ENCODE data around the gene RUNX1.

Gene RUNX1

GRCh38 chr21:34771512-34772028, 277.5 kb downstream of the RUNX1 start:
- DNase-seq (ENCODE audit: low read depth), result peak; percentile 78
- no peak overlapping the region for H3K4me3 ChIP-seq (replicated peaks; ENCODE audit: low read depth, low read length)
- TF ChIP-seq CTCF (IDR thresholded peaks at IDR 0.05; ENCODE audit: low read length, missing control alignments), result no peak

DNA sequence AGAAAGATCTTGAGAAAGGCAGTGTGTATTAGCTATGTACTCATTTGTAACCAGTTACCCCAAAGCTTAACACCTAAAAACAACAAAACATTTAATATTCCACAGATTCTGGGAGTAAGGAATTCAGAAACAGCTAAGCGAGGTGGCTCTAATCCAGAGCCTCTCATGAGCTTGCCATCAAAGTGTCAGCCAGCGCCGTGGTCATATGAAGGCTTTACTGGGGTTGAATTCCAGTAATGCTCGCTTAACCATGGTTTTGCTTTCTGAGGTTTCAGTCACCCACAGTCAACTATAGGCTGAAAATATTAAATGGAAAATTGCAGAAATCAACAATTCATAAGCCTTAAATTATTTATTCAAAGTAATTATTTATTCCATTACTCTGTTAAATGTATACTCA, 278.5 kb downstream of the RUNX1 start:
- no peak overlapping the region for H3K4me3 ChIP-seq (replicated peaks; ENCODE audit: low read depth, low read length)
- TF ChIP-seq CTCF (IDR thresholded peaks at IDR 0.05; ENCODE audit: low read length, missing control alignments), result no peak
- no peak for DNase-seq (ENCODE audit: low read depth)

DNA sequence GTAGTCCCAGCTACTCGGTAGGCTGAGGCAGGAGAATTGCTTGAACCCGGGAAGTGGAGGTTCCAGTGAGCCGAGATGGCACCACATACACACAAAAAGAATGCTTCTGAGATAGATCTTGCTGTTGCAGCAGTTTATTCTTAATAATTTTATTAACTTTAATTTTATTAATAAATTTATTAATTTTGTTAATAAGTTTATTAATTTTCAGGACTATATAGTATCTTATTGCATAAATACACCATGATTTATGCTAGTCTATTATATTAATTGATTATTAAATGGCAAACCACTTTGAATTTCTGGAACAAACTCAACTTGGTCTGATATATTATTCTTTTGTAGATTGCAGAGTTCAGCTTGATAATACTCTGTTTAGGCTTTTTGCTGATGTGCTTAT, 280.8 kb downstream of the RUNX1 start:
- DNase-seq (ENCODE audit: low read depth), result no peak
- no peak overlapping the region for H3K4me3 ChIP-seq (replicated peaks; ENCODE audit: low read depth, low read length)
- TF ChIP-seq CTCF (IDR thresholded peaks at IDR 0.05; ENCODE audit: low read length, missing control alignments), result no peak

DNA sequence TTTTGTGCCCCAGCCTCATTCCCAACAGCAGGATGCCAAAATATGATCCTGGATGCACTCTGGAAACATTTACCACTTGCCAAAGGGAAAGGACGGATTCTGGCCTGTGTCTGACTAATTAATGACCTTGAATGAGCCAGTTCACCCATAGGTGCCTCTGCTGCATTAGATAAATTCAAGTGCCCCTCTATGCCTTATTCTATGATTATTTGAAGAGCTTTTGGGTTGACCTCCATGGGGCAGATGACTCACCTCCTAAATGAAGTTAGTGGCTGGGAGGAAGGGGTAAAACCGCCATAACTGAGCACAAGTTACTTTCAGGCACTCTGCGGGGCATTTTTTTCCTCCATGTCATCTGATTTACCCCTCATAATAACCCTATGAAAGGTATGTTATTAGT, 282.2 kb downstream of the RUNX1 start:
- no peak for DNase-seq (ENCODE audit: low read depth)
- no peak overlapping the region for H3K4me3 ChIP-seq (replicated peaks; ENCODE audit: low read depth, low read length)
- no peak for TF ChIP-seq CTCF (IDR thresholded peaks at IDR 0.05; ENCODE audit: low read length, missing control alignments)

DNA sequence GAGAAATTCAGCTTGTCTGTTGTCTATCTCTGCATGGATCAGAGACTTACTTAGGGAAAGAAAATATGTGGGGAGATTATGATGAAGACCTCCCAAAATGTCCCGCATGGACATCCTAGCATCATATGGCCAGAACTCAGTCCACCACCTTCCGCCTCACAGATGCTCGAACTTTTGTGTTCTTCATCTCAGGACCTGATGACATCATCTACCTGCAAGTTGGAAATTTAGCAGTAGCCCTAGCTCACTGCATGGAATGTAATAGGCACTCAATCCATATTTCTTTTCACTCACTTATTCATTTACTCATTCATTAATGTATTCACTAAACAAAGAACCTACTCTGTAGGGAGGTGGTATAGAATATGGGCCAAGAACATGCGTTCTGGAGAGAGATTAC, 283.5 kb downstream of the RUNX1 start:
- TF ChIP-seq CTCF (IDR thresholded peaks at IDR 0.05; ENCODE audit: low read length, missing control alignments), result no peak
- H3K4me3 ChIP-seq (replicated peaks; ENCODE audit: low read depth, low read length), result no peak overlapping the region
- no peak for DNase-seq (ENCODE audit: low read depth)

DNA sequence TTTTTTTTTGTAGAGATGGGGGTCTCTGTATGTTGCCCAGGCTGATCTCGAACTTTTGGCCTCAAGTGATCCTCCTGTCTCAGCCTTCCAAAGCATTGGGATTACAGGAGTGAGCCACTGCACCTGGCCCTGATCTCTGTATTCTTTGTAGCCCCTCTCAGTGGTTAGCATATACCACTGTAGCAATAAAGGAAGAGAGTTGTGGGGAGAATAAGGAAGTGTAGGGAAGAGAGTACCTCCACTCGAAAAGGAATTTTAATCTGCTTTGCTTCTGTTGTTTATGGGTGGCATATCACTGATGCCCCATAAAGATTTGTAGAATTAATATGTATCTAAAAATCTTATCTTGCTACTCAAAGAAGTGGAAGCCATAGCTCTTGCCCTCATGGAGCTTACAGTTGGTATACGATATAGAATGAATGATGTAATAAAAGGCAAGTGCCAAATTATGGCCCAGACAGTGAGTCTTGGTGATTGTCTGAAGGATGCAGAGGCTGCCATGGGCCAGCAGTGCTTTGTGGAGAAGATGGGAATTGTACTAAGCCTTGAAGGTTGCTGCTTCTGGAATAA, 284.3 kb downstream of the RUNX1 start:
- no peak for TF ChIP-seq CTCF (IDR thresholded peaks at IDR 0.05; ENCODE audit: low read length, missing control alignments)
- DNase-seq (ENCODE audit: low read depth), result no peak
- H3K4me3 ChIP-seq (replicated peaks; ENCODE audit: low read depth, low read length), result no peak overlapping the region

DNA sequence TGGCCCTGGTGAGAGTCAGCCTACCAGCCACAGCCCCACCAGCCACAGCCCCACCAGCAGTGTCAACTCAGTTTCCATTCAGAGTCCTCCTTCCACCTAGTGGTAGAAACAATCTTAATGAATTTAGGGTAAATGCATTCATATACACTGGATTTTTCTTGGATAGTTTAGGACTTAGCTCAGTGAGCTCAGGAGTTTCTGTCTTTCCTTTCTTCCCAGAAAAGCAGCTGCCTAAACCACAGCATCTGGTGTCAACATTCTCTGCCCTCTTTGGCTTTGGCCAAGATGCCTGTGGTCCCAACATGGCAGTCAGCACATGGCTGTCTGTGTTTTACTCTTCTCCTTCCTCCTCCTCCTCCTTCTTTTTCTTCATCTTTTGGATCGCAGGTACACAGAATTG, 286.3 kb downstream of the RUNX1 start:
- DNase-seq (ENCODE audit: low read depth), result peak; percentile 11
- no peak for TF ChIP-seq CTCF (IDR thresholded peaks at IDR 0.05; ENCODE audit: low read length, missing control alignments)
- H3K4me3 ChIP-seq (replicated peaks; ENCODE audit: low read depth, low read length), result no peak overlapping the region

Measured in fibroblast of pulmonary artery (primary cell).